GM19193 (cell line): Measurements from ENCODE around the gene TRPC4AP.

ENCODE experiments used
- POLR2A ChIP-seq: IDR thresholded peaks from 4 replicates; pipeline ENCODE4 v1.6.1; 2011; ENCODE audit not compliant: insufficient read depth, insufficient read length; ENCODE audit errors: extremely low read depth

Gene TRPC4AP

GRCh38 chr20:35013421-35014411 is 78.9 kb downstream of the TRPC4AP start:
- no peak for TF ChIP-seq POLR2A

- no peak for TF ChIP-seq POLR2A
Measured at GRCh38 chr20:35012227-35013069, 80.2 kb downstream of the TRPC4AP start.

- TF ChIP-seq POLR2A = no peak
Measured at GRCh38 chr20:35011589-35012226, 80.9 kb downstream of the TRPC4AP start.

- no peak for TF ChIP-seq POLR2A
Measured at GRCh38 chr20:35010405-35011192, 82.0 kb downstream of the TRPC4AP start.

- no peak for TF ChIP-seq POLR2A
Measured at GRCh38 chr20:35009665-35010328, 82.8 kb downstream of the TRPC4AP start.

- no peak for TF ChIP-seq POLR2A
Measured at GRCh38 chr20:35008411-35009342, 83.9 kb downstream of the TRPC4AP start.

DNA sequence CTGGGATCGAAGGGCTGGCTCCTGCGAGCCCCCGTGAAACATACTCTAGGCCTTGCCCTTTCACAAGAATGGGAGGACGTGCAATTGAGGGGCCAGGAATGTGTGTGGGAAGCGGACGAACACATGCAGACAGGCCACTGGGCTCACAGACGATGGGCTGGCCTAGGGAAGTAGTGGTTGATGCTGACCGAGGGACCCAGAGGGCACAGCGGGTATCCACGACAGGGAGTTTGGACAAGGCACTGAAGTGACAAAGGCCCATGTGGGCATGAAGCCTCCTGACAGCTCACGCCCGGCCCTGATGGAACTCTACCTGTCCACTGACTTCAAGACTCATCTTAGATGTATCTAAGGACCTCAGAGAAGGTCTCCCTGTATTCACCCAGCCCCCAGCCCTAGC is 84.7 kb downstream of the TRPC4AP start:
- TF ChIP-seq POLR2A = no peak

- TF ChIP-seq POLR2A = no peak
Measured at GRCh38 chr20:35007413-35007812, 85.2 kb downstream of the TRPC4AP start.

- TF ChIP-seq POLR2A = no peak
Measured at GRCh38 chr20:35006531-35006971, 86.1 kb downstream of the TRPC4AP start.

DNA sequence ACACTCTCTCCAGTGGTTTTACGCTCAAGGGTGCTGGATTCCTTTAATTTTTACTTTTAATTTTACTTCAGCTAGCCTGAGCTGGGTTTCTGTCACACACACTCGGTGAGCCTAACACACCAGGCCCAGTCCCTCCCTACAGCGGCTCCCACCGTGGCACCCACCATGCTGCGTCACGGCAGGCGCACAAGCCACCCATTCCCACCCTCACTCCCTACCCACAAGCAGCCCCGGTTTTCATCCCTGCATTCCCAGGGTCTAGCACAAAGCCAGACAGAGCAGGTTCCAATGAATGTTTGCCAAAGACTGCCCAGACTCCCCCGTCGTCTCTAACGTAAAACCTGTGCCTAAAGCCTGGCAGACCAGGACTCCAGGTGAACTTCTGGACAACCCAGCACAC is 86.6 kb downstream of the TRPC4AP start:
- TF ChIP-seq POLR2A = no peak

DNA sequence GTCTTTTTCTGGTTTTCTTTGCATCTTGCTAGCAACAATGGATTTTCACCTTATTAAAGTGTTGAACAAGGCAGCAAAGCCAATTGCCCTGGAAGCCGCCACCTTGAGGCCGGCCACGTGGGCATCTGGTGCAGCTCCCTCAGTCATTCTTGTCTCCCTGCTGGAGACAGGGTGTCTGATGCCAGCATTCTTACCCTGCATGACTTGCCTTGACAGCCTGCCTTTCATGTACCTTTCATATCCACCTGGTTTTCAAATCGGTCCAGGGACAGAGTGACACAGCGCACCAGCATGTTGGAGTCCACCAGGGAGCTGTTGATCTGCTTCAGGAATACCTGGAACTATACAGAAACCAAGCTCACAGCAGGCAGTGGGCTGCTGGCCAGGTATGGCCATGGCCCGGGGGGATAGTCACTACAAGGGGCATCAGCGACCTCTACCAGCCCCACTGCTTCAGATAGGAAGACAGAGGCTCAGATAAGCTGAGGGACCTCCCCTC is 87.1 kb downstream of the TRPC4AP start:
- TF ChIP-seq POLR2A = no peak

- no peak for TF ChIP-seq POLR2A
Measured at GRCh38 chr20:35004749-35005462, 87.7 kb downstream of the TRPC4AP start.

DNA sequence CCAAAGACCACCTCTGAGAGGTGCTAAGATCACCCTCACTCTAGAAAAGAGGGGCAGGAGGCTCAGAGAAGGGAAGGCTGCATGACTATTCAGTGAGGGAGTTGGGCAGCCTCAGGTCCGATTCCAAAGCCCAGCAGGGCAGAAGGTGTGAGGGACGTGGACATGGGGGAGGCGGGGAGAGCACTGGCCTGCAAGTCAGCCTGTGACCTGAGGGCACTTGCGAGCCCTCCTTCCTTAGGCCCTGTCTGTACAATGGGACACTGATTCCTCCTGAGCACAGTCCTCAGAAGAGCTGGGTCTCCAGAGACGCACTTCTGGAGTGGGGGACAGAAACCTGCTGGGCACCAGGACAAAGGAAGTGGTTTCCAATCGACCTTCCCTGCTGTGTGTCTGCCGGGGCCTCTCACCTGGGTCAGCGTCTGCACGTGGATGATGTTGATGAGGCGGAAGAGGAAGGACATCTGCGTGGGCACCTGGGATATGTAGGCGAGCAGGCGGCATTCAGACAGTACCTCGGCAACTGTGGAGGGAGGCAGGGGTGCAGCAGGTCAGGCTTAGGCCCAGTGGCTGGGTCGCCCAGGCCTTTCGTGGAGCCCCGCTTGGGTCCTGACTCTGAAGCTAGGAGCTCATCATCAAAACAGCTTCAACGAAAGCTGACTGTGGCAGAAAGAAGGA is 88.4 kb downstream of the TRPC4AP start:
- TF ChIP-seq POLR2A = no peak
